Left cardiac atrium (tissue), 4 donors: ENCODE results near the gene CD58. TPM values are rescaled to one million over a fixed set of nuclear protein-coding genes. Genes with fewer than 3 reads are reported as not detected.
A peak's percentile ranks its signal among the peaks of the same experiment; 100 is the strongest.

ENCODE experiments used
- ATAC-seq, 2 donors: fragments of 200-7000 bp; cut with Tn5 transposase; one replicate each; pipeline ENCODE4 v1.9.1; 2020; ENCODE audit warnings: mild to moderate bottlenecking in 2 of 2, moderate library complexity in 2 of 2
- DNase-seq: peaks from one replicate; pipeline ENCODE4 v3.0.0-alpha.2; 2020
- intact Hi-C, 2 donors: fragments of 100-400 bp; cut with DNase I; formaldehyde crosslinking; loops; one replicate each; pipeline versions ENCODE4 v1.14.1 to v1.15.1; 2022 to 2023
- total RNA-seq, 2 donors: library from RNA; stranded (reverse); fragmentation: NEBNext Ultra II Directional; extraction: Animal tissue kit (Norgen Biotek cat#: 25700); gene quantifications; one replicate each; pipeline ENCODE4 v1.2.1, GENCODE V29; 2021
- donor health status: DM: no; HTN: yes; CAD: no.
- donor health status: DM: no; HTN: yes; CAD: no; lungs with severe emphysema.
- donor health status: DM: yes; HTN: yes; CAD: no.
- donor health status: Dilated cardiomyopathy.

CD58 gene
- total RNA-seq, 2 donors from 2014 or later, result 19.6 to 21.1 TPM

DNA sequence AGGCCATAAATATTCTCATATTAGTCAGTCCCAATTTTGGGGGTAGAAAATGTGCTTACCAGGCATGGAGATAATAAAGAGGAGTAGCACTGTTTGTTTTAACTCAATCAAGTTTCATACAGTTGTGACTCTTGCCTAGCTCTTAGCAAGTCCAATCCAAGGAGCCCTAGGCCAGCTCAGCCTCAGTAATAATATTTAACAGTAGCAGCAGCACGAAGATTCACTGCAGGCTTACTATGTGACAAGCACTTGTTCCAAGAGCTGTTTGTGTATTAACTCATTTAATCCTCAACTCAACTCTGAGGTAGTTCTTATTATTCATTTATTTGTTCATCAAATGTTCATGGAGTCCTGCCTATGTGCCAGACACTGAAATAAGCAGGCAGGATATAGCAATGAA is 12.3 kb downstream of the CD58 start:
- intact Hi-C loops, result no loop called here
- ATAC-seq (no peak), DNase-seq (no peak)

DNA sequence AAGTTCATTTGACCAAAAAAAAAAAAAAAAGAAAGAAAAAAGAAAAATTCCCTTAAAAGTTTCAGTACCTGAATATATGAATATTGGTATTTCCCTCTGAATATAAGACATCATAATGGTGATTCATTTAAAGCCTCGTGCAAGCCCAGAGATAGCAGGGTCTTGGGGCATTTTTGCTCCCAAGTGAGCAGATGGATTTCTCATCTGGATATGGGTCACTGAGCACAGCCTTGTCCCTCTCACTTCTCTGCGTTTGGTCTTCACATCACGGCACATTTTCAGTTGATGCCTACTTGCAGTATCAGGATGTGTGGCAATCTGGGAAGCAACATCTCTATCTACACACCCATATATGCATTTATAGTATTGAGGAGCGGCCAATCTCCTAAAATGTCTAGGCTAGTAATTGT is 12.7 kb downstream of the CD58 start:
- ATAC-seq (no peak), DNase-seq (no peak)
- intact Hi-C loops, result no loop called here

DNA sequence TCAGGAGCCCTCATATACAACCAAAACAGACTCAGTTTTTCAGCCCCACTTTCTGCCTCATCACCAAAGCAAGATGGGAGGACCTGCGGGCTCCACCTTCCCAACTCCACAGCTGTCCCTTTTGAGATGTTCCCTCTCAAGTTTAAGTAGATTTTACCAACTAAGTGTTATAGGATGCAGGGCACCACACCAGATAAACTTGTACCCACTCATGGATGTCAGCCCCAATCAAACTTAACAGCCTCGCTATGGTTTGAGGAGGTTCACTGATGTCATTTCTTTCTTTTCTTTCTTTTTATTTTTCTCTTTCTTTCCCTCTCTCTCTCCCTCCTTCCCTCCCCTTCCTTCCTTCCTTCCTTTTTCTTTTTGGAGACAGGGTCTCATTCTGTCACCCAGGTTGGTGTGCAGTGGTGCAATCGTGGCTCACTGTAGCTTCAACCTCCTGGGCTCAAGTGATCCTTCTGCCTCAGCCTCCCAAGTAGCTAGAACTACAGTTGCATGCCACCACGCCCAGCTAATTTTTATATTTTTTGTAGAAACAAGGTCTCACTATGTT is 13.4 kb downstream of the CD58 start:
- intact Hi-C loops, result no loop called here
- DNase-seq (no peak), ATAC-seq (no peak)

DNA sequence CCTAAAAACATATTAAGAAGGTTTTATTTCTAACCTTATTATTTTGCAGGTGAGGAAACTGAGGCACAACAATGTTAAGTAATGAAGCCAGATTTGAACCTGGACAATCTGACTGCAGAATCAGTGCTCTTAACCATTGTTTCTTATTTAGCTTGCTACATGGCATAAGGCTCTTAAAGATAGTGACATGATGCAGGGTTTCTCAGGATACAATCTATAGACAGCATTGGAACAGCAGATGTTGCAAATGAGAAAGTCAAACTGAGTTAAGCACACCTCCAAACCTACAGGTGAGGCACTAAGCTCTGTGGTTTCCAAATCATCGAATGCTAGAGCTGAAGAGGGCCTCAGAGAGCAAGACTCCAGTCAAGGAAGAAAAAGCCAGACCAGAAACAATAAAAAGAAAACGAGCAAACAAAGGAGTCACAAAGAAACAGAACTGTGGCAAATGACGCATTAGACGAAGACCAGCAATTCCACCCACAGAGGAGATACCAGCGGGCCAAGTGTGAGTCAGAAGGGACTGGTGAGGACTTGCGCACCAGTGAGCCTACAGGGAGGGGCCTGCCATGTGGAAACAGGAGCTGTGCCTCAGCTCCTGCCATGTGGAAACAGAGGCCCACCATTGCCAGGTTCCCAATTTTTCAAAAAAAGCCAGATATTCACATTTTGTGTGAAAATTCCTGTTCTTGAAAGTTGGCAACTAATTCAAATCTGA is 14.4 kb downstream of the CD58 start:
- intact Hi-C loops, result no loop called here
- ATAC-seq, result peak; percentile 82 to 97

DNA sequence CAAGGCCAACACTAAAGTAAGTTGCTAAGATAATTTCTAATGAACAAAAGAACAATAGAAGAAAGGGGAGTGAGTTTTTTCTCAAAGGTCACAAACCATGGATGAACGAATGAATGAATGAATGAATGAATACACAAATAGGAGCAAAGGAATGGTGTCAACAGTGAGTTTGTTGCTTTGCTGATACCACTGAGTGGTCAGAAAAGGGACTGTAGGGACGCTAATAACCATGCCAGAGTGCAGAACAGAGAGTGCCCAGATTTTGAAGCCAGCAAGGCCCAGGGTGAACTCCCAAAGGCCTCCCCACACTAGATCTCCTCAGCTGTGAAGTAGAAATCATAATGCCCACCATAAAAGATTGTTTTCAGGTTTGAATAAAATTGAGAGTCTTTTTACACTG is 15.9 kb downstream of the CD58 start:
- peak in 1 of 2 donors; percentile 42 for ATAC-seq

More for the DNA sequence above, 14.4 kb downstream of the CD58 start:
- peak; percentile 86 for DNase-seq

DNA sequence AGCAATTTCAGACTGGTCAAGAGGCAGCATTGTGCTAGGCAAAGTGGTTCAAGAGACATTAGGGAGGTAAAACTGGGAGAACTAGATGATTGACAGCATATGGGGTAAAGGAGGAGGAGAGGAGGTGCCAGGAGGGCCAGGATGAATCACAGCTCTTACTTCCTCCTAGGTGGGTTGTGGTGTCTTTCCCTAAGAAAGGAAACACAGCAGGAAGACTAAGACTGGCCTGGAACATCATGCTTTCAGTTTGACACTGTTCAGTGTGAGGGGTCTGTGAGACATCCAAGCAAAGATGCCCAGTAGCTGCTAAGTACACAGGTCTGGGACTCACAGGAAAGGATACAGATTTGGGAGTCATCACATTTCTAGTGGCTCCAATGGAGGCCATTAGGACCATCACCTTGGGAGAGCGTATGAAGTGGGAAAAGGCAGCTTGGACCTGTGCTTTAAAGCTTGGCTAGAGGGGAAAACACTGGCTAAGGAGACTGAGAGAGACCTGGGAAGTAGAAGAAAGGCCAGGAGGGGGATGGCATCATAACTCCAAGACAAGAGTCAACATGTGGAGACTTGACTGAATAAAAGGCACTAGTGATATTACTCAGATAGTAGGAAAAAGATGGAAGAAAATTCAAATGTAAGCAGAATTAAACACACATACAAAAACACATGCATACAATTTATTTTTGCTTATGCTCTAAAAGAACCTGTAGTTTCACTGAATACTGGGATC is 17.3 kb downstream of the CD58 start:
- intact Hi-C loops, result no loop called here
- ATAC-seq (no peak), DNase-seq (no peak)

More for the DNA sequence above, 15.9 kb downstream of the CD58 start:
- intact Hi-C loops, result no loop called here
- DNase-seq, result no peak

DNA sequence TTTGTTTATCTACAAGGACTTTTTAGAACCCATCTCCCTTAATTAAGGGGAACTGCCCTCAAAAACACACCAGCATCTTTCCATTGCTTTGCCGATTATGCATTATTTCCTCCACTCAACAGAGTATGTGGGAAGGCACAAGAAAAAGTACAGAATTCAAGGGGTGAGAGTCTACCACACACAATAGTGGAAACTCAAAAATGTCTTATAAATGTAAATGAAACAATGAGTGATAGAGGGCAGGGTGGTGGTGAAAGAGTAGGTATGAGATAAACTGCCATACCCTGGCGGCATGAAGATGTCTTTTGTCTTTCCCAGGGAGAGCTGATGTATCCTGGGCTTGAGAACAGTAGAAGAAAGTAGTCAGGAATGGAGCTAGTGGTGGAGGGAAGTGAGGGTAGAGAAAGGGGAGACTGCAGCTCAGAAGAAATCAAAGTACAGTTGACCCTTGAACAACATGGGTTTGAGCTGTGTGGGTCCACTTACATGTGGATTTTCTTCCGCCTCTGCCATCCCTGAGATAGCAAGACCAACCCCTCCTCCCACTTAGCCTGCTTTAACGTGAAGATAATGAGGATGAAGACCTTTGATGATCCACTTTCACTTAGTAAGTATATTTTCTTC is 24.4 kb downstream of the CD58 start:
- DNase-seq (no peak), ATAC-seq (no peak)
- intact Hi-C loops, result no loop called here

DNA sequence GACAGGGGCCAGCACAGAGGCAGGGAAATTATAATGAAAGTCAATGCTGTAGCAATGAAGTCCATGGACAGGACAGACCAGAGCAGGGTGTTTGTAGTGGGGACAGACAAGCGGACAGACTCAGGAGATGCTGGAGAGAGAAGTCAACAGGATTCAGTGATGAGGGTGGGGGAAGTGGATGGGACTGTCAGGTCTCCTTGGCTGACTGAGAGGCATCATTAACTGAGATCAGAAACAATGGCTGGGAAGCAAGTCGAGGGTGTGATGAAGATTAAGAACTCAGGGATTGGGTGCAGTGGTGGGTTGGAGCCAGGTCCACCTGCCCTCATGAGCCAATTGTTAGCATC is 25.5 kb downstream of the CD58 start:
- ATAC-seq, result no peak
- DNase-seq, result no peak
- intact Hi-C loops, result no loop called here

DNA sequence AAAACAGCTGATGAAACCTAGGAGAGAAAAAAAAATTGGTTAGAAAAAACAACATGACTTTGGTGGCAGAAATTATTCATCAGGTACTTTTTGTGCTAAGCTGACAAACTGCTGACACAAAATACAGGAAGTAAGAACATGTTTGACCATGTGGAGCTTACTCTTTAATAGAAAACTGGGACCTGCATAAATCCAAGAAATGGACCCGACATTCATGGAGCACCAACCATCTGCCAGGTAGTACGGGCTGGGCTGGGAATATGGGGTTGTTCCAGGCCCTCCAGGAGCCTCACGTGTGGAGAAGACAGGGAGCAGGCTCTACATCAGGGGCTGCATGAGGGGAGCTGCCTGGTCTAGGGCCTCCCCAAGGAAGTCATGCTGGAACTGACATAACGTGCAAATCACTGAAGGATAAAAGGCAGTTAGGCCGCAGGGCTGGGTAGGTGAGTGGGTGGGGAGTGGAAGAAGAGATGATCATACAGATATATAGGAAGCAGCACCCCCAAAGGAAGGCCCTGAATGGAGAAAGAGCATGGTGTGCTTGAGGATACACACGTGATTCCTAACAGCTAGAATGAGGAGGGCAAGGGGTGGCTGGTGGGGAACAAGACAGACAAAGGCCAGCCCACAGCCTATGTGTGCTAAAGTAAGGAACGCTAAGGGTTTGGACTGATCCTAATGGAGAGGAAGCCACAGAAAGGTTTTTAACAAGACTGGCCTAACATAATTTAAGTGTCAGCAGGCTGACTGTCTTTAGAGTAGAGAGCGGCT is 26.1 kb downstream of the CD58 start:
- ATAC-seq (no peak), DNase-seq (no peak)
- intact Hi-C loops, result no loop called here

DNA sequence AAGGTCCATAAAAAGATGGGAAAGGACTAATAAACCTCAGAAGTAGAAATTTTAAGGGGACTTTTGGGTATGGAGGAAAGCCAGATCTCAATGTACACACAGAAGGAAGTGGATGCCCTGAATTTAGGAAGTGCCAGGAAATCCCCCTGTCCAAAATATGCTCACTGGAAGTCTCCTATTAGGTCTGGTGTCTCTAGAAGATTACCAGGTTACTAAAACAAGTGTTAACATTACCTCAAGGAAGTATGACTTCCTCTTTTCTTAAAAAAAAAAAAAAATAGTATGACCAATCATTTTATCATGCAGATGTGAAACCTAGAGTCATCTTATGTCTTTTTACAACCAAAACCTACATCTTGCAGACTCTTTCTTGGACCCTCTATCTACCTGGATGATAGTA is 30.7 kb downstream of the CD58 start:
- intact Hi-C loops, result no loop called here
- ATAC-seq, result no peak
- no peak for DNase-seq

DNA sequence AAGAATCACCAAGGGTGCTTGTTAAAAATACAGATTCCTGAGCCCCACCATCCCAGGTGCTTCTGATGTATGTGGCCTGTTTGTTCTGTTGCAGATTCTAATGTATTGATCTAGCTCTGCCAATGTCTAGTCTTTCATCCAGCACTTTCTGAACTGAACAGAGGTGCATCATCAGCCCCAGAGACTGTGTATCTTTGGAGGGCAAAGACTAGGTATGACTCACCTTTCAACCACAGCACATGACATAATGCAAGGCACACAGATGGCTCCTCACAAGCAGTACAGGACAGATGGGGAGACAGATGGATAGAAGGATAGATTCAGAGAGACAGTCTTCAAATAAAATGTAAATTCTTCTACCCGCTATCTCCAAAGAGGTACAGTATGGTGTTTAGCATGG is 32.3 kb downstream of the CD58 start:
- ATAC-seq, result peak in 1 of 2 donors; percentile 43
- DNase-seq, result no peak
- intact Hi-C loops, result no loop called here

DNA sequence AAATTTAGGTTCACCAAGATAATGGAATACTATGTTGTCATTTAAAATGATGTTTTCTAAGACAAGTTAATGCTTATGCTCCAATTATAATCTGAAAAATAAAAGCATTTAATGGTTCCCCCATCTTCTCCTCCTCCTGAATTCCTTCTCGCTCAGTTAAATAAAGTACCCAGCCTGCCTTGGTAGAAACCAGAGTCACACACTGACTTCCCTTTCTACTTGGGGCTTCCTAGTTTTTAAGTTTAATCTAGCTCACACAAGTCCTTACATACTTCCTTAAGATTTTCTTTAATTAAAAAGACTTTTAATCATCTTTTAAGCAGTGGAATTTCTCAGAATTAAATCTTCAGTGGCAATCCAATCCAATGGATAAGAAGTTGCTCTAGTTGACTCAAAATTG is 32.9 kb downstream of the CD58 start:
- DNase-seq, result no peak
- intact Hi-C loops, result no loop called here
- no peak for ATAC-seq

DNA sequence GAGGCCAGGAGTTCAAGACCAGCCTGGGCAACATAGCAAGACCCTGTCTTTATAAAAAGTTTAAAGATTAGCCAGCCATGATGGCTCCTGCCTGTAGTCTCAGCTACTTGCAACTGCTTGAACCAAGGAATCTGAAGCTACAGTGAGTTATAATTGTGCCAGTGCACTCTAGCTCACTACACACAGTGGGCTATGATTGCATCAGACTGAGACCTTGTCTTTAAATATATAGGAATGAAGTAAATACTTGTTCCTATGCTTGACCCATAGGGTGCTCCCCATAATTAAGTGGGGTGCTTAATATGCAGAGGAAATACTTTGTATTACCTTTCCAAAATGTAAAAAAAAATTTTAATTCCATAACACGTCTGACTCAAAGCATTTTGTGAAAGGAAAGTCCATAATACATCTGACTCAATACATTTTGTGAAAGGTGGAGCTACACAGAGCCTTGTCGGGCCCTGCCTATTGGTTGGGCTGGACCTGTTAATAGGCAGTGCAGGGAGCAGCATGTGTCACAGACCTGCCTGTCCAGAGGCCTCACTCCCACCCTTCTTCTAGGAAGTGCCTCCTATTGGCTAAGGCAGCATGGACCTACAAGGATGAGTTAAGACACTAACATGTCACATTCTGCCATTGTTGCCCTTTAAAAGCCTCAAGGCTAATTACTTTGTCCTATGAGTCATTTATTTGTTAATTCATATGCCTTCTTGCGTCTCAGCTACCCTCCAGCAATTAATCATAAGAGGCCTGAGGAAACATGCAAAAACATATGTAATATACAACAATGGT is 33.6 kb downstream of the CD58 start:
- no peak for DNase-seq
- ATAC-seq, result no peak
- intact Hi-C loops, result no loop called here

DNA sequence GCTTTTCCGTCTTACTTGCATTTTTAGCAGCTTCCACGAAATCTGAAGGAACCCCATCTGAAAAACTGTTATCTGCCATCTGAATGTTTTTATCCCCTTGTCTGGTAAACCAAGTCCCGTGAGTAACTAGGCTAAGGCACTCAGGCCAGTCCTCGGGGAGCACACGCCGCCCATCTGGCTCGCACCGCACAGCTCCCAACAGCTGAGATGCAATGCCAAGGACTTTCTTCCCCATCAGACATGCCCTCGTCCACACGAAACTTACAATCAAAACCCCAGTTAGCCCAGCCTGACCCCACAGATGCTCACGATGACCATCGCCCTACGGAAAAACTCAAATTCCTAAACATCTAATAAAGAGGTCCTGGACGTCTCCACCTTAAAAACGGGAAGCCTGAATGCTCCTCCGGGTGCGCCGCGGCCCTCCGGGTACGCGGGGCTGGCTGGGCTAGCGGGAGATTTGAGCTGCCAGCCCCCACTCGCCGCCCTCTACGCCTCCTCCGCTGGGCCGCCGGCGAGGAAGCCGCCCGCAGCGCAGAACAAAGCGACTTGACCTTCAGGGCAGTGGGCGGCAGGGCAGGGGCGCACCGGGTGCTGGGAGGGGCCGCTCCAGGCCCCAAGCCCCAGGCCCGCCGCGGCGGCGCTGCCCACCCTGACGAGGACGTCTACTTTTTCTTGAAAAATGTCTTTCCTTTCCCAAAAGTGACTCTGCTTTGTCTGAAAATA is 36.6 kb downstream of the CD58 start:
- intact Hi-C loops, result no loop called here
- ATAC-seq, result no peak
- DNase-seq, result no peak

DNA sequence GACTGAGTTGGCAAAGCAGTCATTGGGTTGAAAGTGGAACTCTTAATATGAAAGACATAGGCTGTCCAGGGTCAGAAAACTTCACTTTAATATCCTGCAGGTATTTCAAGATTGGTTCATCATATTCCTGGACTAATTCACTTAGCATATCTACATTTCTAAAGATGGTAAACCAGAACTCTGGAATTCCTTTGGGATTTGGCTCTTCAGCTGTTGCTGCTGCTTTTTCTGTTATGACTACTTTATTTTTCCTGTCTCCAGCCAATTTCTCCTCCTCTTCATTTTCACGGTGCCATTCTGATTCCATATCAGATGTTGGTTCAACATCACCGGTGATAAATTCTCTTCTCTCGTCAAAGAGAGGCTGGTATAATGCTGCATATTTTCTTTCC is 37.4 kb downstream of the CD58 start:
- intact Hi-C loops, result no loop called here
- ATAC-seq (no peak), DNase-seq (no peak)

DNA sequence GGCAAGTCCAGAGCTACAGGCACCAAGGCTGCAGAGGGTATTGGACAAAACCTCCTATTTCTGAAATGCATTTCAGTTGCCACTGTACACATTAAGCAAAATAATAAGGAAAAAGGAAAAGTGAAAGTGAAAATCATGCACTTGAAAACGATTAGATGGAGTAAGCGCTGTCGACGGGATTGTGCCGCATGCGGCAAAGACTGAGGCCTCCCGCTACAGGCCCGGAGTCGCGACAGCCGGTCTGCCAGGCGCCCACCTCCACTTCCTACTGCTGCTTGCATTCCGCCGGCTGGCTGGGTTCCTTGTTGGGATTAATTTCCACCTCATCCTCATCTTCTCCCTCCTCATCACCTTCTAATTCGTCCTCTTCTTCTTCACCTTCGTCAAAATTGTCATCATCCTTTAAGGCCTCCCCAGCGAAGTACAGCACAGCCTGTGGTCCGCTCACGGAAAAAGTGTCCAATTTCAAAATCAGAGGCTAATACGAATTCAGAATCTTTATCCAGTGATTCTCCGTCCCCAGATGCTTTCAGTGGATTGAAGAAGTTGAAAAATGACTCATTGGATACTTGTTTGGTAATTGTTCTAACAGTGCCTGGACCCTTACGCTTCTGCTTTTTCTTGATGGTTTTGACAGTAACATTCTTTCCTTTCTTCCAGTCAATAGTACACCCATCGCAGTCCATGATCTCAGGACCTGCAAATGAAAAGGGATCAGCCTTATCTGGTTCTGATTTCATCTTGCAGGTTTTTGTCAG is 38.0 kb downstream of the CD58 start:
- intact Hi-C loops, result no loop called here
- no peak for DNase-seq
- ATAC-seq, result no peak

DNA sequence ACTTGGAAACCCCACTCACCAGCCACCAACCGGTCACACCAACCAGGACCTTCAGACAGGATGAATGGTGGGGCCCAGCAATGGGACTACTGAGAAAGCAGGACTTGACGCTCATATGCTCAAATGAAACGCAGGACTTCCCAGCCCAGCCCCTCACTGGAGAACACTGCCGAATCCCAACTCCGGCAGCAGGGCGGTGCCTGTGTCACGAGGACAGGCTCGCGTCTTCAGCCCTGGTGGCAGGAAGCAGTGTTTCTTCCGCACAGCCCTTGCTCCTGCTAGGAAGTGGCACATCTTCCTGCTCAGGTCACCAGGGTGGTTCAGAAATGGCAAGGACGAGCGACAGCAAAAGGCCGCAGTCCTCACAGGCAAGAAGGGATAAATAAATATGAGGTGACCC is 38.9 kb downstream of the CD58 start:
- DNase-seq (no peak), ATAC-seq (no peak)
- intact Hi-C loops, result no loop called here

DNA sequence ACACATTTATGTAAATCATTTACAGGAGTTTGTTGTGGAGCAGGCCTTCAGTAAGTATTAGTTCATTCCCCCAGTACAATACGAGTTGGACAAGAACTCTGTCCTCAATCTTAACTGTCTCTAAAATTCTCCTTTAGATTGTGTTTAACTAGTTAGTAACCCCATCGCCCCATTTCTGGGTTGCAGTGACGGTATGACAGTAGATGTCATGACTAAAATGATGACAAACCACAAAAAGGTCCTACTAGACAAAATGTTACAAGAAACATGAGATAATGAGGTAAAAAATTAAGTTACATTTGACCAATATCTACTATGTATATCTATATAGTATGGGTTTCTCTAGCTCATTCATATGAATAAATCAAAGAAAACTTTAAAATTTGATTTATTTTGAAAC is 41.1 kb downstream of the CD58 start:
- DNase-seq, result no peak
- no peak for ATAC-seq
- intact Hi-C loops, result no loop called here
